DOHH2 (cell line): ENCODE results near the gene AP3D1.

Experiments
- H3F3A ChIP-seq: fragments of 200-600 bp; sonication (generic), shearing (Covaris generic); 2 replicates; pipeline ENCODE4 v1.6.0; 2016; ENCODE audit warnings: antibody characterized with exemption, mild to moderate bottlenecking; ENCODE audit not compliant: control insufficient read depth, insufficient read depth
- H3K27ac ChIP-seq: fragments of 200-600 bp; sonication (generic); 2 replicates; pipeline ENCODE4 v1.5.1; 2014; ENCODE audit warnings: low read depth, mild to moderate bottlenecking, low read length, moderate library complexity
- H3K27me3 ChIP-seq: fragments of 200-600 bp; sonication (generic); 2 replicates; pipeline ENCODE4 v1.6.1; 2014; ENCODE audit warnings: mild to moderate bottlenecking, low read length, mixed read lengths; ENCODE audit not compliant: control insufficient read depth
- H3K36me3 ChIP-seq: fragments of 200-600 bp; sonication (generic); 2 replicates; pipeline ENCODE4 v1.6.1; 2014; ENCODE audit warnings: mild to moderate bottlenecking, low read length, moderate library complexity, mixed read lengths; ENCODE audit not compliant: control insufficient read depth
- H3K4me1 ChIP-seq: fragments of 200-600 bp; sonication (generic); 2 replicates; pipeline ENCODE4 v1.6.1; 2014; ENCODE audit warnings: mild to moderate bottlenecking, low read length, mixed read lengths; ENCODE audit not compliant: control insufficient read depth
- H3K4me2 ChIP-seq: fragments of 200-600 bp; sonication (generic); 2 replicates; pipeline ENCODE4 v1.6.0; 2014; ENCODE audit warnings: mild to moderate bottlenecking, low read length, moderate library complexity
- H3K4me3 ChIP-seq: fragments of 200-600 bp; sonication (generic); 2 replicates; pipeline ENCODE4 v1.5.1; 2014; ENCODE audit warnings: mild to moderate bottlenecking, low read length, mixed read lengths
- H3K79me2 ChIP-seq: fragments of 200-600 bp; sonication (generic); 2 replicates; pipeline ENCODE4 v1.6.1; 2014; ENCODE audit warnings: mild to moderate bottlenecking, low read length, mixed read lengths; ENCODE audit not compliant: control insufficient read depth
- H3K9me2 ChIP-seq: fragments of 200-600 bp; sonication (generic); replicated peaks from 2 replicates; pipeline ENCODE4 v1.6.1; 2014; ENCODE audit warnings: mild to moderate bottlenecking, low read length, mixed read lengths; ENCODE audit not compliant: control insufficient read depth
- H3K9me3 ChIP-seq: fragments of 200-600 bp; sonication (generic); 2 replicates; pipeline ENCODE4 v1.6.1; 2014; ENCODE audit warnings: antibody characterized with exemption, low read length, mixed read lengths; ENCODE audit not compliant: control insufficient read depth, insufficient read depth
- H4K20me1 ChIP-seq: fragments of 200-600 bp; sonication (generic); 2 replicates; pipeline ENCODE4 v1.6.0; 2014; ENCODE audit warnings: low read depth, mild to moderate bottlenecking, antibody characterized with exemption, low read length, moderate library complexity; ENCODE audit not compliant: control insufficient read depth, insufficient read depth
- CTCF ChIP-seq: fragments of 200-600 bp; sonication (generic); IDR thresholded peaks from one replicate; pipeline ENCODE4 v1.5.1; 2014; ENCODE audit warnings: antibody characterized with exemption, mild to moderate bottlenecking, low read depth, low read length; ENCODE audit not compliant: poor library complexity, severe bottlenecking
- EZH2phosphoT487 ChIP-seq: fragments of 200-600 bp; sonication (generic); IDR thresholded peaks from 2 replicates; pipeline ENCODE4 v1.6.1; 2017; ENCODE audit warnings: borderline replicate concordance, mild to moderate bottlenecking, antibody characterized with exemption, low read length, moderate library complexity, mixed read lengths

The AP3D1 gene

GRCh38 chr19:2064788-2065524, 86.4 kb downstream of the AP3D1 start:
- H3K79me2 ChIP-seq, result peaks cover 26% of the 10 kb centered on the region
- peak overlapping the region; percentile 76 for H3K4me2 ChIP-seq
- H3K36me3 ChIP-seq, result peaks cover 11% of the 10 kb centered on the region
- no peaks in the 10 kb centered on the region for H3K9me2 ChIP-seq
- H3K4me3 ChIP-seq, result peak overlapping the region; percentile 59
- H3F3A ChIP-seq, result peaks cover 59% of the 10 kb centered on the region
- no peak for TF ChIP-seq CTCF
- no peak for TF ChIP-seq EZH2phosphoT487
- peak overlapping the region; percentile 97 for H3K27ac ChIP-seq
- H4K20me1 ChIP-seq, result no peaks in the 10 kb centered on the region
- H3K27me3 ChIP-seq, result no peaks in the 10 kb centered on the region
- no peaks in the 10 kb centered on the region for H3K9me3 ChIP-seq
- peaks cover 86% of the 10 kb centered on the region for H3K4me1 ChIP-seq

GRCh38 chr19:2064395-2064787, 87.0 kb downstream of the AP3D1 start:
- Histone ChIP-seq H3K9me2 (no peaks in the 10 kb centered on the region), H3K27me3 (no peaks in the 10 kb centered on the region), H3K4me1 (peaks cover 86% of the 10 kb centered on the region), H4K20me1 (no peaks in the 10 kb centered on the region), H3K27ac (peak overlapping the region; percentile 97), H3K4me2 (peak overlapping the region; percentile 76), H3K9me3 (no peaks in the 10 kb centered on the region), H3K36me3 (peaks cover 5% of the 10 kb centered on the region), H3F3A (peaks cover 55% of the 10 kb centered on the region), H3K4me3 (peak overlapping the region; percentile 59), H3K79me2 (peaks cover 32% of the 10 kb centered on the region)
- TF ChIP-seq EZH2phosphoT487 (no peak), CTCF (no peak)

- no peaks in the 10 kb centered on the region; the same call in 1 of the 2 replicates for H3K36me3 ChIP-seq
- TF ChIP-seq EZH2phosphoT487 (no peak), CTCF (no peak)
- no peaks in the 10 kb centered on the region for H4K20me1 ChIP-seq
- H3K4me2 ChIP-seq, result peak overlapping the region; percentile 76
- peaks cover 35% of the 10 kb centered on the region for H3K79me2 ChIP-seq
- H3K27ac ChIP-seq, result peak overlapping the region; percentile 97
- no peaks in the 10 kb centered on the region for H3K9me3 ChIP-seq
- peaks cover 52% of the 10 kb centered on the region for H3F3A ChIP-seq
- H3K4me3 ChIP-seq, result peak overlapping the region; percentile 65
- H3K9me2 ChIP-seq, result no peaks in the 10 kb centered on the region
- H3K4me1 ChIP-seq, result peaks cover 86% of the 10 kb centered on the region
- no peaks in the 10 kb centered on the region for H3K27me3 ChIP-seq
These were observed 87.5 kb downstream of the AP3D1 start for GRCh38 chr19:2063824-2064223.
